A549 (cell line): Measurements from ENCODE around the gene GTF3C1. TPM values are rescaled to one million over a fixed set of nuclear protein-coding genes. Genes with fewer than 3 reads are reported as not detected.

Experiments
- ATAC-seq, 2 experiments: fragments of 200-7000 bp in 1 of 2; fragments of >200 bp in 1 of 2; cut with Nextera tagmentation in 1 of 2; cut with Tn5 transposase in 1 of 2; 3 replicates each; pipeline versions ENCODE4 v1.8.0 to v1.9.1; 2018 to 2020; ENCODE audit warnings: mild to moderate bottlenecking in 1 of 2, moderate library complexity in 1 of 2
- CTCF ChIA-PET: fragments of 300-600 bp; sonication (Branson Sonifier 250); formaldehyde crosslinking; extraction: SDS; loops from one replicate; lab custom pipeline; 2021; ENCODE audit warnings: antibody characterized with exemption, inconsistent platforms; lab: Yijun Ruan, JAX
- POLR2A ChIA-PET: fragments of 350-600 bp; formaldehyde crosslinking; extraction: SDS; loops from one replicate; lab custom pipeline; 2021; ENCODE audit warnings: antibody characterized with exemption, inconsistent platforms; lab: Yijun Ruan, JAX
- DNase-seq, 2 experiments: peaks; one replicate each; pipeline versions ENCODE4 v3.0.0 to v3.0.0-alpha.2; 2011 to 2016; ENCODE audit warnings: low read depth in 1 of 2, low spot score in 1 of 2
- FAIRE-seq: peaks from 2 replicates; lab custom pipeline; 2011; peaks lifted over from hg19 to GRCh38; lab: Jason Lieb, UNC
- H3K27ac ChIP-seq, 2 experiments: fragments of >200 bp; sonication (Bioruptor Twin); formaldehyde crosslinking; 3 replicates each; pipeline ENCODE4 v1.5.1; 2016 to 2017
- H3K4me1 ChIP-seq: fragments of >200 bp; sonication (Bioruptor Twin); formaldehyde crosslinking; 3 replicates; pipeline ENCODE4 v1.6.1; 2016
- H3K4me2 ChIP-seq: fragments of >200 bp; sonication (Bioruptor Twin); formaldehyde crosslinking; 3 replicates; pipeline ENCODE4 v1.6.1; 2016
- H3K4me3 ChIP-seq: fragments of >200 bp; sonication (Bioruptor Twin); formaldehyde crosslinking; 3 replicates; pipeline ENCODE4 v1.5.1; 2016
- H3K9me3 ChIP-seq: fragments of >200 bp; sonication (Bioruptor Twin); formaldehyde crosslinking; 3 replicates; pipeline ENCODE4 v1.6.1; 2016
- BCL3 ChIP-seq: fragments of >200 bp; sonication (Bioruptor Twin); formaldehyde crosslinking; IDR thresholded peaks from 3 replicates; pipeline ENCODE4 v1.6.1; 2016
- CHD4 ChIP-seq: fragments of 200-600 bp; sonication (generic); IDR thresholded peaks from 2 replicates; pipeline ENCODE4 v1.6.1; 2016; ENCODE audit warnings: antibody characterized with exemption, mild to moderate bottlenecking, borderline replicate concordance
- CTCF ChIP-seq: fragments of >200 bp; sonication (Bioruptor Twin); formaldehyde crosslinking; IDR thresholded peaks from 3 replicates; pipeline ENCODE4 v1.5.1; 2016
- E2F6 ChIP-seq: IDR thresholded peaks from 2 replicates; pipeline ENCODE4 v1.6.1; 2012; ENCODE audit warnings: low read depth, borderline replicate concordance
- EP300 ChIP-seq, 2 experiments: fragments of >200 bp; sonication (Bioruptor Twin); formaldehyde crosslinking; IDR thresholded peaks; 2 replicates in 1 of 2; 3 replicates in 1 of 2; pipeline ENCODE4 v1.6.1; 2016 to 2017
- FOSL2 ChIP-seq, 2 experiments: fragments of 450-650 bp in 1 of 2; fragments of >200 bp in 1 of 2; sonication (Bioruptor Twin) in 1 of 2; formaldehyde crosslinking; IDR thresholded peaks; 2 replicates each; pipeline versions ENCODE4 v1.5.0 to v1.6.1; 2016 to 2020; ENCODE audit warnings: mild to moderate bottlenecking in 1 of 2, moderate library complexity in 1 of 2
- FOXS1 ChIP-seq: fragments of 250-450 bp; sonication (Bioruptor Pico); IDR thresholded peaks from 2 replicates; pipeline ENCODE4 v1.5.0; 2020; ENCODE audit warnings: mild to moderate bottlenecking, moderate library complexity
- GATA3 ChIP-seq: IDR thresholded peaks from 2 replicates; pipeline ENCODE4 v1.6.1; 2012; ENCODE audit warnings: borderline replicate concordance
- HOXB13 ChIP-seq: fragments of 250-450 bp; sonication (Bioruptor Pico); IDR thresholded peaks from 2 replicates; pipeline ENCODE4 v1.5.0; 2020; ENCODE audit warnings: low read depth, mild to moderate bottlenecking, moderate library complexity
- JUN ChIP-seq, 2 experiments: fragments of >200 bp; sonication (Bioruptor Twin); formaldehyde crosslinking; IDR thresholded peaks; 2 replicates in 1 of 2; 3 replicates in 1 of 2; pipeline ENCODE4 v1.6.1; 2016 to 2017
- KDM5A ChIP-seq: fragments of 200-600 bp; sonication (generic); IDR thresholded peaks from 2 replicates; pipeline ENCODE4 v1.6.1; 2016; ENCODE audit warnings: antibody characterized with exemption, mild to moderate bottlenecking
- MAX ChIP-seq: IDR thresholded peaks from 2 replicates; pipeline ENCODE4 v1.6.1; 2012
- MAZ ChIP-seq: fragments of 150-350 bp; IDR thresholded peaks from 2 replicates; pipeline ENCODE4 v1.6.1; 2014; ENCODE audit warnings: antibody characterized with exemption, low read depth, low read length, borderline replicate concordance
- MYC ChIP-seq: IDR thresholded peaks from 2 replicates; pipeline ENCODE4 v1.6.1; 2012; ENCODE audit warnings: mild to moderate bottlenecking, inconsistent platforms, low read length, improper control_type of control experiment, borderline replicate concordance
- NFE2L2 ChIP-seq: fragments of 150-350 bp; conservative IDR thresholded peaks from 2 replicates; pipeline ENCODE4 v1.6.1; 2014; ENCODE audit warnings: low read length
- PBX3 ChIP-seq: IDR thresholded peaks from 2 replicates; pipeline ENCODE4 v1.6.1; 2012
- PHF8 ChIP-seq: fragments of 200-600 bp; sonication (generic); IDR thresholded peaks from 2 replicates; pipeline ENCODE4 v1.6.1; 2016; ENCODE audit warnings: low read depth, mild to moderate bottlenecking, antibody characterized with exemption, moderate library complexity, borderline replicate concordance
- POLR2A ChIP-seq: IDR thresholded peaks from 2 replicates; pipeline ENCODE4 v1.6.1; 2012; ENCODE audit warnings: mild to moderate bottlenecking, low read length
- POLR2AphosphoS2 ChIP-seq: conservative IDR thresholded peaks from 2 replicates; pipeline ENCODE4 v1.6.1; 2012; ENCODE audit warnings: low read length, improper control_type of control experiment, inconsistent platforms
- RFX5 ChIP-seq: fragments of 450-650 bp; IDR thresholded peaks from 2 replicates; pipeline ENCODE4 v1.7.1; 2014; ENCODE audit warnings: antibody characterized with exemption, mild to moderate bottlenecking, moderate library complexity
- SMC3 ChIP-seq: fragments of >200 bp; sonication (Bioruptor Twin); formaldehyde crosslinking; IDR thresholded peaks from 3 replicates; pipeline ENCODE4 v1.6.1; 2018; ENCODE audit warnings: inconsistent platforms
- TP53 ChIP-seq: fragments of 250-450 bp; sonication (Bioruptor Pico); IDR thresholded peaks from 2 replicates; pipeline ENCODE4 v1.5.0; 2021; ENCODE audit warnings: mild to moderate bottlenecking, moderate library complexity
- ZFP36 ChIP-seq: fragments of 450-650 bp; IDR thresholded peaks from 2 replicates; pipeline ENCODE4 v1.6.1; 2014; ENCODE audit warnings: borderline replicate concordance; ENCODE audit not compliant: partially characterized antibody
- ZSCAN20 ChIP-seq: fragments of 250-450 bp; sonication (Bioruptor Pico); IDR thresholded peaks from 2 replicates; pipeline ENCODE4 v1.8.0; 2022; ENCODE audit warnings: mild to moderate bottlenecking, moderate library complexity
- WGBS: methylation state at CpG from one replicate; pipeline ENCODE4 v1.1.6; 2017; ENCODE audit errors: missing lambda C conversion rate; 5-methylcytosine and 5-hydroxymethylcytosine counted together
- polyA minus RNA-seq: library from RNA; depleted of rRNA, polyadenylated mRNA; stranded (reverse); fragments of >200 nt; gene quantifications from 2 replicates; pipeline ENCODE4 v1.2.3, GENCODE V29; 2011; rRNA and poly(A)+ RNA removed
- polyA plus RNA-seq, 4 experiments: library from polyadenylated mRNA; depleted of rRNA in 3 of 4; stranded (reverse); fragments of >200 nt; fragmentation: RNase III in 1 of 4; extraction: RNeasy Plus Mini Kit Qiagen cat#74134 plus additional on column Dnase treatment in 1 of 4; gene quantifications; 2 replicates in 3 of 4; 3 replicates in 1 of 4; pipeline ENCODE4 v1.2.3, GENCODE V29; 2011 to 2017

GTF3C1 gene
- polyA plus RNA-seq (2011; rRNA removed) = 40.1 and 41.6 TPM in 2 replicates
- 45.7 and 51.2 TPM in 2 replicates for polyA plus RNA-seq (2012; cell fraction: cytosol; rRNA removed)
- 252 and 263 TPM in 2 replicates for polyA plus RNA-seq (2012; cell fraction: nucleus; rRNA removed)
- polyA plus RNA-seq (2017; fragmentation: RNase III; extraction: RNeasy Plus Mini Kit Qiagen cat#74134 plus additional on column Dnase treatment) = 47.8 to 54.2 TPM (median 51.8 TPM) in 3 replicates
- polyA minus RNA-seq = 100 and 110 TPM in 2 replicates

GRCh38 chr16:27549746-27550581 is at the start of gene GTF3C1, which contains the start of gene KATNIP:
TSS of gene GTF3C1 (minus strand) at chr16:27549913. CDS start at chr16:27549890, 23 bp downstream.
TSS of gene KATNIP (plus strand) at chr16:27550144. CDS start at chr16:27550171, 27 bp downstream.
- TF ChIP-seq PHF8 = peak; percentile 98
- peak; percentile 34; the same call in 1 of the 2 replicates for TF ChIP-seq E2F6
- no peak for TF ChIP-seq MAZ
- peak; percentile 77 for TF ChIP-seq POLR2A
- no peak for TF ChIP-seq POLR2AphosphoS2
- TF ChIP-seq MAX = peak; percentile 58
- no peak for TF ChIP-seq CTCF
- TF ChIP-seq HOXB13 (CRISPR knock-in tag) = no peak
- TF ChIP-seq CHD4 = no peak
- TF ChIP-seq BCL3 = peak; percentile 59; the same call in 1 of the 3 replicates
- no peak for TF ChIP-seq EP300 (IDR thresholded peaks at IDR 0.05)
- no peak for TF ChIP-seq ZSCAN20 (CRISPR knock-in tag)
- TF ChIP-seq KDM5A = peak; percentile 68
- no peak for TF ChIP-seq FOXS1 (CRISPR knock-in tag)
- peak; percentile 40; the same call in 1 of the 2 replicates for TF ChIP-seq MYC
- TF ChIP-seq RFX5 = peak; percentile 69; the same call in 1 of the 2 replicates
- TF ChIP-seq TP53 (CRISPR knock-in tag) = no peak
- TF ChIP-seq JUN (IDR thresholded peaks at IDR 0.05) = peak; percentile 46 to 80; a peak in 4 of 5 replicates
- TF ChIP-seq PBX3 = no peak
- TF ChIP-seq ZFP36 = no peak
- TF ChIP-seq FOSL2 (IDR thresholded peaks at IDR 0.05) = no peak
- TF ChIP-seq FOSL2 (CRISPR knock-in tag; IDR thresholded peaks at IDR 0.05) = peak; percentile 62
- TF ChIP-seq SMC3 = no peak
- TF ChIP-seq GATA3 = no peak
- no peak for TF ChIP-seq NFE2L2
- no peak for FAIRE-seq
- 4% methylated on average over 11 of the region's 59 CpGs for WGBS
- Histone ChIP-seq H3K27ac (peak within 1 kb of the TSS; percentile 77 to 95), H3K9me3 (no peaks in the 10 kb centered on the region), H3K4me1 (peaks cover 31% of the 10 kb centered on the region), H3K4me2 (peak within 1 kb of the TSS; percentile 95), H3K4me3 (peak within 1 kb of the TSS; percentile 81)
- peak; percentile 98 to 100 for DNase-seq
- ATAC-seq = peak; percentile 99 to 100
- ChIA-PET POLR2A (interaction anchor here (0.6 to 1.4 kb wide), 14 partner anchors 9 to 346 kb away, joined by 3 to 10 read pairs (median 3); partner anchors contain the start of gene KDM8), CTCF (interaction anchor here (0.5 to 1.5 kb wide), 4 partner anchors 11 to 1896 kb away, joined by 3 to 6 read pairs (median 3); no protein-coding TSS in a partner anchor)
